Measurements from ENCODE around the gene CBY1. TPM values are rescaled to one million over a fixed set of nuclear protein-coding genes. Genes with fewer than 3 reads are reported as not detected.

The CBY1 gene
- total and polyA plus RNA-seq, 9 of the 15 experiments (the other 6 are each of a cell fraction or from before 2014, with no cell fraction given), result 5.7 to 19.7 (median 10.8) TPM

GRCh38 chr22:38610234-38610633 is 46.2 kb upstream of the CBY1 start:
- no peaks in the 10 kb centered on the region for H3K27me3 ChIP-seq (ENCODE audit: control insufficient read depth in 2 of 2, insufficient read depth in 2 of 2, low read length in 2 of 2)
- ATAC-seq, result no peak
- H3K27ac ChIP-seq (ENCODE audit: extremely low read depth, low read depth, low read length), result no peak overlapping the region
- in situ Hi-C loops (cut with MboI) (no loop called here), intact Hi-C loops (cut with micrococcal nuclease) (no loop called here)
- H3K79me2 ChIP-seq (ENCODE audit: control insufficient read depth, insufficient read depth, low read length), result no peaks in the 10 kb centered on the region
- BruUV-seq (replicated peaks), result no TSS peak
- WGBS (ENCODE audit: insufficient coverage, low coverage, missing lambda C conversion rate), result 34% methylated on average over 5 of the region's 5 CpGs
- no peaks in the 10 kb centered on the region for H4K20me1 ChIP-seq (replicated peaks; ENCODE audit: control insufficient read depth, insufficient read depth, low read length)
- no peak for FAIRE-seq
- no peaks in the 10 kb centered on the region for H3K9me3 ChIP-seq (replicated peaks; ENCODE audit: control insufficient read depth, insufficient read depth, low read depth, low read length)
- peaks cover 0 to 3% of the 10 kb centered on the region in 2 experiments; a peak in 1 of 5 replicates for H3K4me1 ChIP-seq (replicated peaks in 1 of 2; ENCODE audit: control insufficient read depth in 2 of 2, insufficient read depth in 2 of 2, low read length in 2 of 2)
- no peak for DNase-seq (ENCODE audit: extremely low read depth in 1 of 4, low spot score in 3 of 4)
- ChIA-PET CTCF (ENCODE audit: low intra/inter-chr PET ratio) (no interaction called here), POLR2A (no interaction called here)
- no peaks in the 10 kb centered on the region for H3K9me1 ChIP-seq (ENCODE audit: control insufficient read depth, insufficient read depth, low read length)
- H3K9ac ChIP-seq (ENCODE audit: insufficient read depth in 1 of 2, low read depth in 2 of 2, low read length in 2 of 2), result no peak overlapping the region; a peak in 1 of 4 replicates
- no peak overlapping the region for H3K4me2 ChIP-seq (ENCODE audit: insufficient read depth, low read length)
- H2AFZ ChIP-seq (ENCODE audit: low read depth, low read length), result no peak overlapping the region
- no peak overlapping the region for H3K4me3 ChIP-seq
- H3K36me3 ChIP-seq (ENCODE audit: control insufficient read depth, insufficient read depth, low read length), result no peaks in the 10 kb centered on the region
- TF ChIP-seq DDX20 (tag; IDR thresholded peaks at IDR 0.05; ENCODE audit: low read depth) (no peak), CEBPG (CRISPR knock-in tag; IDR thresholded peaks at IDR 0.05) (no peak), CEBPG (tag; conservative IDR thresholded peaks at IDR 0.05 in 1 of 2, IDR thresholded peaks at IDR 0.05 in 1 of 2) (no peak), BRF1 (IDR thresholded peaks at IDR 0.05; ENCODE audit: borderline replicate concordance, extremely low read depth, insufficient read length) (no peak), ZNF3 (CRISPR knock-in tag; IDR thresholded peaks at IDR 0.05) (no peak), MLX (CRISPR knock-in tag; conservative IDR thresholded peaks at IDR 0.05) (no peak), VEZF1 (CRISPR knock-in tag; IDR thresholded peaks at IDR 0.05) (no peak), TRIM24 (IDR thresholded peaks at IDR 0.05) (no peak), OTX1 (CRISPR knock-in tag; IDR thresholded peaks at IDR 0.05) (no peak), ZNF197 (CRISPR knock-in tag; IDR thresholded peaks at IDR 0.05; ENCODE audit: low read depth) (no peak), E2F1 (CRISPR knock-in tag; IDR thresholded peaks at IDR 0.05) (no peak), ZBTB33 (CRISPR knock-in tag; IDR thresholded peaks at IDR 0.05) (no peak), ZNF57 (CRISPR knock-in tag; IDR thresholded peaks at IDR 0.05) (no peak), DACH1 (IDR thresholded peaks at IDR 0.05; ENCODE audit: partially characterized antibody) (no peak), U2AF2 (optimal IDR thresholded peaks at IDR 0.05; ENCODE audit: low read depth, low read length) (no peak), SP1 (CRISPR knock-in tag; IDR thresholded peaks at IDR 0.05) (no peak), NBN (IDR thresholded peaks at IDR 0.05; ENCODE audit: low read depth) (no peak)
